ENCODE measurements around the gene LPP.

The LPP gene

GRCh38 chr3:188185717-188186251 is 31.8 kb downstream of the LPP start:
- Mint-ChIP-seq H3K4me3 (no peak overlapping the region), H3K9me3 (no peaks in the 10 kb centered on the region), H3K27me3 (no peaks in the 10 kb centered on the region), H3K4me1 (peaks cover 43% of the 10 kb centered on the region), H3K36me3 (ENCODE audit: low read depth) (no peaks in the 10 kb centered on the region), H3K27ac (peak overlapping the region; percentile 63)
- DNase-seq (no peak), ATAC-seq (peak; percentile 39)

GRCh38 chr3:188187053-188187452 is 33.1 kb downstream of the LPP start:
- peaks cover 43% of the 10 kb centered on the region for H3K4me1 Mint-ChIP-seq
- H3K27me3 Mint-ChIP-seq, result no peaks in the 10 kb centered on the region
- no peak overlapping the region for H3K27ac Mint-ChIP-seq
- DNase-seq, result no peak
- H3K9me3 Mint-ChIP-seq, result no peaks in the 10 kb centered on the region
- no peak overlapping the region for H3K4me3 Mint-ChIP-seq
- peaks cover 1% of the 10 kb centered on the region for H3K36me3 Mint-ChIP-seq (ENCODE audit: low read depth)
- ATAC-seq, result no peak

GRCh38 chr3:188188911-188189310 is 35.0 kb downstream of the LPP start:
- ATAC-seq (no peak), DNase-seq (no peak)
- Mint-ChIP-seq H3K4me1 (peaks cover 43% of the 10 kb centered on the region), H3K27me3 (no peaks in the 10 kb centered on the region), H3K4me3 (no peak overlapping the region), H3K36me3 (ENCODE audit: low read depth) (peaks cover 9% of the 10 kb centered on the region), H3K27ac (no peak overlapping the region), H3K9me3 (no peaks in the 10 kb centered on the region)

- Mint-ChIP-seq H3K27me3 (no peaks in the 10 kb centered on the region), H3K4me3 (no peak overlapping the region), H3K36me3 (ENCODE audit: low read depth) (peaks cover 11% of the 10 kb centered on the region), H3K9me3 (no peaks in the 10 kb centered on the region), H3K27ac (no peak overlapping the region), H3K4me1 (peaks cover 39% of the 10 kb centered on the region)
- no peak for ATAC-seq
- no peak for DNase-seq
Measured at GRCh38 chr3:188191460-188191859, 37.5 kb downstream of the LPP start.

- peaks cover 39% of the 10 kb centered on the region for H3K4me1 Mint-ChIP-seq
- H3K27me3 Mint-ChIP-seq, result no peaks in the 10 kb centered on the region
- H3K4me3 Mint-ChIP-seq, result no peak overlapping the region
- no peak for DNase-seq
- no peak overlapping the region for H3K27ac Mint-ChIP-seq
- no peak for ATAC-seq
- H3K9me3 Mint-ChIP-seq, result no peaks in the 10 kb centered on the region
- H3K36me3 Mint-ChIP-seq (ENCODE audit: low read depth), result peaks cover 13% of the 10 kb centered on the region
Measured at GRCh38 chr3:188192034-188192433, 38.1 kb downstream of the LPP start.

- DNase-seq, result no peak
- Mint-ChIP-seq H3K4me1 (peaks cover 24% of the 10 kb centered on the region), H3K4me3 (no peak overlapping the region), H3K27me3 (no peaks in the 10 kb centered on the region), H3K9me3 (no peaks in the 10 kb centered on the region), H3K27ac (no peak overlapping the region), H3K36me3 (ENCODE audit: low read depth) (peaks cover 14% of the 10 kb centered on the region)
- ATAC-seq, result no peak
Measured at GRCh38 chr3:188194332-188194731, 40.4 kb downstream of the LPP start.

GRCh38 chr3:188196232-188196990 is 42.5 kb downstream of the LPP start:
- H3K27me3 Mint-ChIP-seq, result no peaks in the 10 kb centered on the region
- ATAC-seq, result no peak
- no peak overlapping the region for H3K27ac Mint-ChIP-seq
- no peak overlapping the region for H3K4me3 Mint-ChIP-seq
- H3K36me3 Mint-ChIP-seq (ENCODE audit: low read depth), result peaks cover 14% of the 10 kb centered on the region
- no peaks in the 10 kb centered on the region for H3K9me3 Mint-ChIP-seq
- DNase-seq, result no peak
- H3K4me1 Mint-ChIP-seq, result peaks cover 11% of the 10 kb centered on the region

- no peaks in the 10 kb centered on the region for H3K9me3 Mint-ChIP-seq
- H3K27ac Mint-ChIP-seq, result no peak overlapping the region
- ATAC-seq, result peak; percentile 40
- H3K4me1 Mint-ChIP-seq, result peaks cover 13% of the 10 kb centered on the region
- no peak overlapping the region for H3K4me3 Mint-ChIP-seq
- H3K36me3 Mint-ChIP-seq (ENCODE audit: low read depth), result peaks cover 11% of the 10 kb centered on the region
- no peaks in the 10 kb centered on the region for H3K27me3 Mint-ChIP-seq
- DNase-seq, result no peak
Measured at GRCh38 chr3:188197388-188197847, 43.5 kb downstream of the LPP start.

GRCh38 chr3:188198001-188198400 is 44.0 kb downstream of the LPP start:
- DNase-seq (no peak), ATAC-seq (no peak)
- Mint-ChIP-seq H3K4me1 (peaks cover 16% of the 10 kb centered on the region), H3K4me3 (no peak overlapping the region), H3K9me3 (no peaks in the 10 kb centered on the region), H3K27ac (no peak overlapping the region), H3K36me3 (ENCODE audit: low read depth) (peaks cover 5% of the 10 kb centered on the region), H3K27me3 (no peaks in the 10 kb centered on the region)

- Mint-ChIP-seq H3K27ac (no peak overlapping the region), H3K4me1 (peaks cover 16% of the 10 kb centered on the region), H3K4me3 (no peak overlapping the region), H3K36me3 (ENCODE audit: low read depth) (peaks cover 5% of the 10 kb centered on the region), H3K9me3 (no peaks in the 10 kb centered on the region), H3K27me3 (no peaks in the 10 kb centered on the region)
- ATAC-seq (no peak), DNase-seq (no peak)
Measured at GRCh38 chr3:188198760-188199327, 44.9 kb downstream of the LPP start.

GRCh38 chr3:188199386-188199785 is 45.4 kb downstream of the LPP start:
- no peaks in the 10 kb centered on the region for H3K9me3 Mint-ChIP-seq
- DNase-seq (no peak), ATAC-seq (no peak)
- H3K4me3 Mint-ChIP-seq, result no peak overlapping the region
- H3K4me1 Mint-ChIP-seq, result peaks cover 15% of the 10 kb centered on the region
- H3K36me3 Mint-ChIP-seq (ENCODE audit: low read depth), result peaks cover 8% of the 10 kb centered on the region
- no peaks in the 10 kb centered on the region for H3K27me3 Mint-ChIP-seq
- no peak overlapping the region for H3K27ac Mint-ChIP-seq

- Mint-ChIP-seq H3K9me3 (no peaks in the 10 kb centered on the region), H3K4me3 (no peak overlapping the region), H3K27ac (no peak overlapping the region), H3K27me3 (no peaks in the 10 kb centered on the region), H3K4me1 (peaks cover 13% of the 10 kb centered on the region), H3K36me3 (ENCODE audit: low read depth) (peaks cover 8% of the 10 kb centered on the region)
- no peak for ATAC-seq
- no peak for DNase-seq
Measured at GRCh38 chr3:188200481-188200880, 46.5 kb downstream of the LPP start.

GRCh38 chr3:188202358-188203138 is 48.6 kb downstream of the LPP start:
- Mint-ChIP-seq H3K36me3 (ENCODE audit: low read depth) (peaks cover 7% of the 10 kb centered on the region), H3K4me1 (peaks cover 5% of the 10 kb centered on the region), H3K9me3 (no peaks in the 10 kb centered on the region), H3K4me3 (no peak overlapping the region), H3K27me3 (no peaks in the 10 kb centered on the region), H3K27ac (no peak overlapping the region)
- no peak for DNase-seq
- ATAC-seq, result peak; percentile 31

- no peak for ATAC-seq
- peaks cover 6% of the 10 kb centered on the region for H3K4me1 Mint-ChIP-seq
- no peaks in the 10 kb centered on the region for H3K27me3 Mint-ChIP-seq
- H3K9me3 Mint-ChIP-seq, result no peaks in the 10 kb centered on the region
- peaks cover 7% of the 10 kb centered on the region for H3K36me3 Mint-ChIP-seq (ENCODE audit: low read depth)
- no peak for DNase-seq
- no peak overlapping the region for H3K4me3 Mint-ChIP-seq
- no peak overlapping the region for H3K27ac Mint-ChIP-seq
Measured at GRCh38 chr3:188204526-188204925, 50.6 kb downstream of the LPP start.

Measured in activated naive CD8-positive, alpha-beta T cell treated with anti-CD3 and anti-CD28 coated beads, Interleukin-2, amount 50 U/mL, for 24 hours (primary cell).